Loucy (cell line): ENCODE results near the gene MRPL45.

Source experiments
- H2AFZ ChIP-seq: fragments of 200-600 bp; sonication (generic); 2 replicates; pipeline ENCODE4 v1.6.0; 2016; ENCODE audit warnings: antibody characterized with exemption, mild to moderate bottlenecking, low read length, moderate library complexity
- H3F3A ChIP-seq: fragments of 200-600 bp; 2 replicates; pipeline ENCODE4 v1.6.0; 2016; ENCODE audit warnings: antibody characterized with exemption, low read depth, mild to moderate bottlenecking
- H3K27me3 ChIP-seq: fragments of 200-600 bp; sonication (generic); 2 replicates; pipeline ENCODE4 v1.6.1; 2014; ENCODE audit warnings: low read length, mild to moderate bottlenecking; ENCODE audit not compliant: insufficient read depth, poor library complexity, severe bottlenecking
- H3K36me3 ChIP-seq: fragments of 200-600 bp; sonication (generic); 2 replicates; pipeline ENCODE4 v1.6.1; 2016; ENCODE audit warnings: low read length; ENCODE audit not compliant: insufficient read depth
- H3K4me1 ChIP-seq: fragments of 200-600 bp; sonication (generic); 2 replicates; pipeline ENCODE4 v1.5.1; 2014; ENCODE audit warnings: low read length, mild to moderate bottlenecking; ENCODE audit not compliant: insufficient read depth, poor library complexity, severe bottlenecking
- H3K4me2 ChIP-seq: fragments of 200-600 bp; sonication (generic); 2 replicates; pipeline ENCODE4 v1.6.0; 2014; ENCODE audit warnings: antibody characterized with exemption, low read length, low read depth, mild to moderate bottlenecking; ENCODE audit not compliant: poor library complexity, severe bottlenecking
- H3K4me3 ChIP-seq: fragments of 200-600 bp; sonication (generic); 2 replicates; pipeline ENCODE4 v1.5.1; 2014; ENCODE audit warnings: low read length, mild to moderate bottlenecking, mixed read lengths; ENCODE audit not compliant: poor library complexity, severe bottlenecking
- H3K79me2 ChIP-seq: fragments of 200-600 bp; sonication (generic); 2 replicates; pipeline ENCODE4 v1.6.1; 2014; ENCODE audit warnings: low read length; ENCODE audit not compliant: insufficient read depth
- H3K9ac ChIP-seq: fragments of 200-600 bp; sonication (generic); 2 replicates; pipeline ENCODE4 v1.6.0; 2014; ENCODE audit warnings: mild to moderate bottlenecking, low read depth, low read length, moderate library complexity; ENCODE audit not compliant: poor library complexity, severe bottlenecking
- H3K9me2 ChIP-seq: fragments of 200-600 bp; sonication (generic); replicated peaks from 2 replicates; pipeline ENCODE4 v1.6.1; 2016; ENCODE audit warnings: low read depth, low read length, mixed read lengths
- H3K9me3 ChIP-seq: fragments of 200-600 bp; sonication (generic); 2 replicates; pipeline ENCODE4 v1.6.1; 2014; ENCODE audit warnings: mild to moderate bottlenecking, antibody characterized with exemption, low read length, low read depth; ENCODE audit not compliant: insufficient read depth
- H4K20me1 ChIP-seq: fragments of 200-600 bp; sonication (generic); 2 replicates; pipeline ENCODE4 v1.6.0; 2014; ENCODE audit warnings: antibody characterized with exemption, low read length, mild to moderate bottlenecking; ENCODE audit not compliant: insufficient read depth, poor library complexity, severe bottlenecking
- EZH2phosphoT487 ChIP-seq: fragments of 200-600 bp; IDR thresholded peaks from 2 replicates; pipeline ENCODE4 v1.6.1; 2018; ENCODE audit warnings: antibody characterized with exemption, mild to moderate bottlenecking, moderate library complexity, borderline replicate concordance
- TF ChIP-seq, protein P1 (sequence below): fragments of 200-600 bp; sonication (generic); conservative IDR thresholded peaks from 2 replicates; pipeline ENCODE4 v1.5.1; 2014; ENCODE audit warnings: mild to moderate bottlenecking, antibody characterized with exemption, low read length

The MRPL45 gene

DNA sequence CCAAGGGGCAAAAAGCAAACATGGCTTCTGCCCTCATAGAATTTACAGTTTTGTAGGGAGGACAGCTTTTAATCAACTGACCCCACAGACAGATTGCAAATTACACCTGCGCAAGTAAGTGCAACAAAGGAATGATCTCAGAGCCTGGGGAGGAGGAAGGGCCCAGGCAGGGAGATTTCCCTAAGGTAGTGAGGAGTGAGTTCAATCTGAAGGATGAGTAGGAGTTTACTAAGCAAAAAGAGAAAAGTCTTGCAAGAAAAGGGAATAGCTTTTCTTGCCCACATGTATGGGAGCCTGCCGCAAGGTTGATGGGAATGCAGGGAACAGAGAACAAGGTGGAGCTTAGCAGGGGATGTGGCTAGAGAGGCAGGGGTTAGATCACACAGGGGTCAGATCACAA lies 53.1 kb downstream of the MRPL45 start:
- Histone ChIP-seq H3K9ac (no peak overlapping the region), H3K9me2 (no peaks in the 10 kb centered on the region), H3K4me2 (no peak overlapping the region), H3K36me3 (no peaks in the 10 kb centered on the region), H4K20me1 (peaks cover 22% of the 10 kb centered on the region), H3K9me3 (no peaks in the 10 kb centered on the region), H2AFZ (no peak overlapping the region), H3K4me1 (peaks cover 29% of the 10 kb centered on the region), H3K79me2 (peaks cover 30% of the 10 kb centered on the region), H3K27me3 (no peaks in the 10 kb centered on the region), H3K4me3 (no peak overlapping the region), H3F3A (no peaks in the 10 kb centered on the region)
- TF ChIP-seq, protein P1, sequence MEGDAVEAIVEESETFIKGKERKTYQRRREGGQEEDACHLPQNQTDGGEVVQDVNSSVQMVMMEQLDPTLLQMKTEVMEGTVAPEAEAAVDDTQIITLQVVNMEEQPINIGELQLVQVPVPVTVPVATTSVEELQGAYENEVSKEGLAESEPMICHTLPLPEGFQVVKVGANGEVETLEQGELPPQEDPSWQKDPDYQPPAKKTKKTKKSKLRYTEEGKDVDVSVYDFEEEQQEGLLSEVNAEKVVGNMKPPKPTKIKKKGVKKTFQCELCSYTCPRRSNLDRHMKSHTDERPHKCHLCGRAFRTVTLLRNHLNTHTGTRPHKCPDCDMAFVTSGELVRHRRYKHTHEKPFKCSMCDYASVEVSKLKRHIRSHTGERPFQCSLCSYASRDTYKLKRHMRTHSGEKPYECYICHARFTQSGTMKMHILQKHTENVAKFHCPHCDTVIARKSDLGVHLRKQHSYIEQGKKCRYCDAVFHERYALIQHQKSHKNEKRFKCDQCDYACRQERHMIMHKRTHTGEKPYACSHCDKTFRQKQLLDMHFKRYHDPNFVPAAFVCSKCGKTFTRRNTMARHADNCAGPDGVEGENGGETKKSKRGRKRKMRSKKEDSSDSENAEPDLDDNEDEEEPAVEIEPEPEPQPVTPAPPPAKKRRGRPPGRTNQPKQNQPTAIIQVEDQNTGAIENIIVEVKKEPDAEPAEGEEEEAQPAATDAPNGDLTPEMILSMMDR, result no peak
- no peak for TF ChIP-seq EZH2phosphoT487

DNA sequence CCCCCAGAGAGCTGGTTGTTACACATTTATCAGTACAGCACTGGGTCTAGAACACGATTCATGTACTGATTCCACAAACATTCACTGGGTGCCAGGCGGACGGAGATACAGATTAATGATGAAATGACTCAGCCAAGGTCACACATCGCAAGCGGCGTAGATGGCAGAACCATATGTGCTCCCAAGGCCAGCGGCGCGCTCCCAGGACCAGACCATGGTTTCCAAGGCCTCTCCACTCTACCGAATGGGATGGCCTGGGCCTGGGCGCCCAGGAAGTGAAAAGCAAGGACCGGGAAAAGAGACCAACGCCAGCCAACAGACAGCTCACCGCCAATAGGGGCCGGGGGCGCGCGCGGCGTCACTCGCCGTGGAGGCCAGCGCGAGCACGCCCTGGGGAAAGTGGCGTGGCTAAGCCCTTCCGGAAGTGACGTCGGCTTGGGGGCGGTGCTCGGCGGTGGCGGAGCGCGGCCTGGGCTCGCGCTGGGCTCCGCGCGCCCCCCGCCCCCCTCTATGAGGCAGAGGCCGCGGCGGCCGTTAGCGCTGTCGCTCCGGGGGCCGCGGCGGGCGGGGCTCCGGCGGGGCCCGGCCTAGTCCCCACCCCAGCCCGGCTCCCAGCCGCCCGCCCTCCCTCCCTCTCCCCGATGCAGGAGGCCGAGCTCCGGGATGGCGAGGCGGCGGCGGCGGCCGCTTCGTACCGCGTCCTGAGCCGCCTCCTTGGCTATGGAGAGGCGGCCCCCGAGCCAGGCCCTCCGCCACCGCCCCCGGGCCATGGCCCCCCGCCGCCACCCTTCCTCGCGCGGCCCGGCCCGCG lies 54.6 kb downstream of the MRPL45 start, which contains the start of gene SOCS7:
Gene SOCS7 (plus strand): TSS at position 433 of the 811 bp plus-strand sequence. CDS start 209 bp downstream, at position 642.
- no peaks in the 10 kb centered on the region for H3K36me3 ChIP-seq
- TF ChIP-seq, protein P1, result no peak
- no peak for TF ChIP-seq EZH2phosphoT487
- H2AFZ ChIP-seq, result peak within 1 kb of the TSS; percentile 96
- H3K9ac ChIP-seq, result peak within 1 kb of the TSS; percentile 81
- H3K9me2 ChIP-seq, result no peaks in the 10 kb centered on the region
- H3F3A ChIP-seq, result no peaks in the 10 kb centered on the region
- peak within 1 kb of the TSS; percentile 88 for H3K4me2 ChIP-seq
- H3K79me2 ChIP-seq, result peaks cover 44% of the 10 kb centered on the region
- no peaks in the 10 kb centered on the region for H3K27me3 ChIP-seq
- peaks cover 26% of the 10 kb centered on the region for H4K20me1 ChIP-seq
- H3K4me3 ChIP-seq, result peak within 1 kb of the TSS; percentile 81
- H3K9me3 ChIP-seq, result no peaks in the 10 kb centered on the region
- peaks cover 40% of the 10 kb centered on the region for H3K4me1 ChIP-seq

DNA sequence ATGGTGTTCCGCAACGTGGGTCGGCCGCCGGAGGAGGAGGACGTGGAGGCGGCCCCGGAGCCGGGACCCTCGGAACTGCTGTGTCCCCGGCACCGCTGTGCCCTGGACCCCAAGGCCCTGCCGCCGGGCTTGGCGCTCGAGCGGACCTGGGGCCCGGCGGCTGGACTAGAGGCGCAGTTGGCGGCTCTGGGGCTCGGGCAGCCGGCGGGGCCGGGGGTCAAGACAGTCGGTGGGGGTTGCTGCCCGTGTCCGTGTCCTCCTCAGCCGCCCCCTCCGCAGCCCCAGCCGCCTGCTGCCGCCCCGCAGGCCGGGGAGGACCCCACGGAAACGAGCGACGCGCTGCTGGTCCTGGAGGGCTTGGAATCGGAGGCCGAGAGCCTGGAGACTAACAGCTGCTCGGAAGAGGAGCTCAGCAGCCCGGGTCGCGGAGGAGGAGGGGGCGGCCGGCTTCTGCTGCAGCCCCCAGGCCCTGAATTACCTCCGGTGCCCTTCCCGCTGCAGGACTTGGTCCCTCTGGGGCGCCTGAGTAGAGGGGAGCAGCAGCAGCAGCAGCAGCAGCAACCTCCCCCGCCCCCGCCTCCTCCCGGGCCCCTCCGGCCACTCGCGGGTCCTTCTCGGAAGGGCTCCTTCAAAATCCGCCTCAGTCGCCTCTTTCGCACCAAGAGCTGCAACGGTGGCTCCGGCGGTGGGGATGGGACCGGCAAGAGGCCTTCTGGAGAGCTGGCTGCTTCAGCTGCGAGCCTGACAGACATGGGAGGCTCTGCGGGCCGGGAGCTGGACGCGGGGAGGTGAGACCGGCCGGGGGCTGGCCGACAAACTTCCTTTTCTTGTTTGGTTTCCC lies 55.5 kb downstream of the MRPL45 start:
- Histone ChIP-seq H3K9ac (peak overlapping the region; percentile 81), H2AFZ (peak overlapping the region; percentile 67), H3K4me3 (peak overlapping the region; percentile 81), H3K9me2 (no peaks in the 10 kb centered on the region), H4K20me1 (peaks cover 26% of the 10 kb centered on the region), H3K36me3 (no peaks in the 10 kb centered on the region), H3K79me2 (peaks cover 53% of the 10 kb centered on the region), H3K4me1 (peaks cover 49% of the 10 kb centered on the region), H3K9me3 (no peaks in the 10 kb centered on the region), H3K27me3 (no peaks in the 10 kb centered on the region), H3F3A (no peaks in the 10 kb centered on the region), H3K4me2 (peak overlapping the region; percentile 88)
- TF ChIP-seq, protein P1, result no peak
- no peak for TF ChIP-seq EZH2phosphoT487
